K562 (cell line): ENCODE measurements around the gene TPO.

Experiments
- HDAC6 ChIP-seq: IDR thresholded peaks from 2 replicates; pipeline ENCODE4 v1.6.1; 2012; ENCODE audit warnings: low read depth, mild to moderate bottlenecking, control low read depth, inconsistent platforms, low read length, moderate library complexity
- JUNB ChIP-seq: fragments of 450-650 bp; formaldehyde crosslinking; conservative IDR thresholded peaks from 2 replicates; pipeline ENCODE4 v1.4.0; 2020; ENCODE audit warnings: mild to moderate bottlenecking
- SREBF1 ChIP-seq: fragments of 150-350 bp; IDR thresholded peaks from 2 replicates; pipeline ENCODE4 v1.6.1; 2014; ENCODE audit warnings: antibody characterized with exemption, low read depth, low read length, borderline replicate concordance
- ZFP36 ChIP-seq: fragments of 150-350 bp; IDR thresholded peaks from 2 replicates; pipeline ENCODE4 v1.6.1; 2018; ENCODE audit warnings: low read length, low read depth; ENCODE audit not compliant: partially characterized antibody
- ZKSCAN1 ChIP-seq: fragments of 150-350 bp; IDR thresholded peaks from 2 replicates; pipeline ENCODE4 v1.6.1; 2016; ENCODE audit warnings: low read depth, low read length
- TF ChIP-seq, protein P1 (sequence below), 2 experiments: fragments of 450-650 bp in 1 of 2; sonication (generic) in 1 of 2; formaldehyde crosslinking in 1 of 2; IDR thresholded peaks in 1 of 2; conservative IDR thresholded peaks in 1 of 2; 2 replicates each; pipeline versions ENCODE4 v1.6.1 to v1.8.1; 2016 to 2023; ENCODE audit warnings: mild to moderate bottlenecking in 2 of 2, moderate library complexity in 2 of 2, inconsistent platforms in 1 of 2, missing genetic modification reagents in 1 of 2
- TF ChIP-seq, protein P2 (sequence below): sonication (generic); formaldehyde crosslinking; IDR thresholded peaks from 2 replicates; pipeline ENCODE4 v1.8.0; 2022; ENCODE audit warnings: missing genetic modification reagents, mild to moderate bottlenecking, borderline replicate concordance

DNA sequence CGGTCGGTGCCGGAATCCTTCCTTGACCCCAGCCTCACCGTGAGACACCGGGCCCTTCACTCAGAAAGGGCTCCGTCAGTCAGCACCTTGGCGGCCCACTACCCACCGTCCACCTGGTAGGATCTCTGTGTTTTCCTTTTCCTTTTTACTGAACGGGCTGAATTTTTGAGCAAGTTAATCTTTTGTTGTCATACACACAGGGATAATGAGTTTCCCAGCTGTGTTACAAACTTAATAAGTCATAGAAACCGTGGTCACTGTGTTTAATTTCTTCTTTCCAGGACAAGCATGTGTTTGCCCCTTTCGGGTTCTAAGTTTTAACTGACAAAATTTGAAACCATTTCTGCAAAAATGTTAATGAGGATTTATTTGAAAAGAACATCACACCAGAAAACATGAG is 39.0 kb upstream of the TPO start:
- no peak for TF ChIP-seq ZKSCAN1
- TF ChIP-seq HDAC6: no peak
- TF ChIP-seq, protein P1, sequence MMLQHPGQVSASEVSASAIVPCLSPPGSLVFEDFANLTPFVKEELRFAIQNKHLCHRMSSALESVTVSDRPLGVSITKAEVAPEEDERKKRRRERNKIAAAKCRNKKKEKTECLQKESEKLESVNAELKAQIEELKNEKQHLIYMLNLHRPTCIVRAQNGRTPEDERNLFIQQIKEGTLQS (IDR thresholded peaks at IDR 0.05): no peak
- TF ChIP-seq, protein P1 (CRISPR knock-in tag; conservative IDR thresholded peaks at IDR 0.05): no peak
- TF ChIP-seq ZFP36: no peak
- no peak for TF ChIP-seq JUNB (CRISPR knock-in tag)
- TF ChIP-seq SREBF1: no peak
- TF ChIP-seq, protein P2, sequence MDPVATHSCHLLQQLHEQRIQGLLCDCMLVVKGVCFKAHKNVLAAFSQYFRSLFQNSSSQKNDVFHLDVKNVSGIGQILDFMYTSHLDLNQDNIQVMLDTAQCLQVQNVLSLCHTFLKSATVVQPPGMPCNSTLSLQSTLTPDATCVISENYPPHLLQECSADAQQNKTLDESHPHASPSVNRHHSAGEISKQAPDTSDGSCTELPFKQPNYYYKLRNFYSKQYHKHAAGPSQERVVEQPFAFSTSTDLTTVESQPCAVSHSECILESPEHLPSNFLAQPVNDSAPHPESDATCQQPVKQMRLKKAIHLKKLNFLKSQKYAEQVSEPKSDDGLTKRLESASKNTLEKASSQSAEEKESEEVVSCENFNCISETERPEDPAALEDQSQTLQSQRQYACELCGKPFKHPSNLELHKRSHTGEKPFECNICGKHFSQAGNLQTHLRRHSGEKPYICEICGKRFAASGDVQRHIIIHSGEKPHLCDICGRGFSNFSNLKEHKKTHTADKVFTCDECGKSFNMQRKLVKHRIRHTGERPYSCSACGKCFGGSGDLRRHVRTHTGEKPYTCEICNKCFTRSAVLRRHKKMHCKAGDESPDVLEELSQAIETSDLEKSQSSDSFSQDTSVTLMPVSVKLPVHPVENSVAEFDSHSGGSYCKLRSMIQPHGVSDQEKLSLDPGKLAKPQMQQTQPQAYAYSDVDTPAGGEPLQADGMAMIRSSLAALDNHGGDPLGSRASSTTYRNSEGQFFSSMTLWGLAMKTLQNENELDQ: no peak
